ENCODE results near the gene TMEM139.
"Not testable (repeated sequence)": the region's sequence is repeated elsewhere in the genome, so short reads cannot be mapped to it uniquely, and the experiment has no call there.

TMEM139 gene

GRCh38 chr7:143259765-143260164 is 25.0 kb upstream of the TMEM139 start:
- peak; percentile 87 for DNase-seq

DNA sequence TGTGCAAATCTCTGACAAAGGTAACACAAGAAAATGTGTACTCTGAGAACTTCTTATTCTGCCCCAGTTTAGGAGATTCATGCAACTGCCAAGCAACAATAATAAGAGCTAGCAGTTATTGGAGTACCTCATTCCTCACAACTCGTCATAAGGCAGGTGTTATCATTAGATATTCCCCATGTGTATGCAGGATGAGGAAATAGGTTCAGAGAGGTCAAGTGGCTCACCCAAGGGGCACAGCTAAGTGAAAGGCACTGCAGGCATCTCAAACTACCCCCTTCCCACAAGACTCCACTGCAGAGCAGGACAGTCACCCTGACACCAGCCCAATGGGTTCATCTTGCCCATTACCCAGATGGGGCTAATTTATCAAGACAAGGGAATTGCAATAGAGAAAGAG is 22.9 kb upstream of the TMEM139 start:
- DNase-seq = no peak

DNA sequence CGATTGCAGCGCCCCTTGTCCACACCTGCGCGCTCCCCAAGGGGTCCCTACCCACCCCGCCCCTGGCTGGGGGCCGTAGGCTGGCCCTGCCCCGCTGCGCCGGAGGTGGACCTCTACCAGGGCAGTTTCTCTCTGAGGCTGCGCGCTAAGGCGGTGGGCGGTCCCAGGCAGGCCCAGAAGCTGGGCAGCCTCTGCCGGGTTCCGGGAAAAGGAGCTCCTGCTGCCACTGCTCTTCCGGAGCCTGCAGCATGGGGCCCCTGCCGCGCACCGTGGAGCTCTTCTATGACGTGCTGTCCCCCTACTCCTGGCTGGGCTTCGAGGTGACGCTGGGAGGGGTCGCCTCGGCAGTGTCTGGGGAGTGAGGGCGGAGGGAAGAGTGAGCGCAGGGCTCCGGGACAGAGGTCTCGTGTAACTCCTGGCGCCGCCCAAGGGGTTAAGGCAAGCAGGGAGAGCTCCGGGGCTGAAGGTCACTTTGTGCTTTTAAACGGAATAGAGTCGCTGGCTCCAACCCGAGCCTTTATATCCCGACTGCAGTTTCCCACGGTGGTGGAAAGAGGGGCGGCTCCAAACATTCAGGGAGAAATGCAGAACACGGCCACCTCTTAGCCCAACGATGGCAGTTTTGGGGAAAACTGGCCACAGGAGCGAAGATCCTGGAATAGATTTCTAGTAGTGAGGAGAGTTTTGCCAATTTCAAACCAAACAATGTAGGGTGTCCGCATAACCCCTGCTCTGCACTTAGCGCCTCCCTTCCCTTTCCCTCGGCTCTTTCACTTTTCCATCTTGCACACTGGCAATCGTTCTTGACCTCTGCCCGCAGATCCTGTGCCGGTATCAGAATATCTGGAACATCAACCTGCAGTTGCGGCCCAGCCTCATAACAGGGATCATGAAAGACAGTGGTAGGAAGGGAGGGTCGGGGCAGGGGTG is 21.2 kb upstream of the TMEM139 start, which contains the start of gene GSTK1:
GSTK1 (plus strand) TSS at position 176 of the 930 bp plus-strand sequence; CDS start at position 249, 73 bp downstream.
- DNase-seq = peak; percentile 87

DNA sequence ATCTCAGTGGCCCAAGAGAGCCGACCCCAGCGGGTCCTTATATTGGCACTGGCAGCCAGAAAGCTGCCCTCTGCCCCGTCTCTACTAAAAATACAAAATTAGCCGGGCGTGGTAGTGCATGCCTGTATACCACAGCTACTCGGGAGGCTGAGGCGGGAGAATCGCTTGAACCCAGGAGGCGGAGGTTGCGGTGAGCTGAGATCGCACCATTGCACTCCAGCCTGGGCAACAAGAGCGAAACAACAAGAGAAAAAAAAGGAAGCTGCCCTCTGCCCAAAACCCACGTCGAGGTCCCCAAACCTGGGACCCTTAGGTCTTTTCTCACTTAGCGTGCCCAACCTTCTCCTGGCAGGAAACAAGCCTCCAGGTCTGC is 20.6 kb upstream of the TMEM139 start:
- DNase-seq = not testable (repeated sequence)

GRCh38 chr7:143265017-143265693 is 19.6 kb upstream of the TMEM139 start:
- no peak for DNase-seq

DNA sequence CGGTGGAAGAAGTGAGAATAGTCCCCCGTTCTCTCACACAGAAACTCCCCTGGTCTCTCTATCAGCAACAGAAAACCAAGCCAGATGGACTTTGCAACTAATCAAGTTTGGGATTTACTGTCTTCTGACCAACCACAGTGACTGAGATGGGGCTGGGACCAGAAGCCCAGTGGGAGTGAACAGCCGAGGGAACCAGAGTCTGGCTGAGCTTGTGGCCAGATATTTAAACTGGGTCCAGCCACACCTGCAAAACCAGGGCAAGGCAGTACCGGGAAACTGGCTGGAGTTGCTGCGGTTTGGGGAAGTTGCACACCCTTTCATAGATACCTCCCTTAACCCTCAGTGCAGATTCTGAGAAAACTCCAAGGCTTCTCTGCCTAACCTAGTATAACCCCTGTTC is 15.5 kb upstream of the TMEM139 start:
- no peak for DNase-seq

DNA sequence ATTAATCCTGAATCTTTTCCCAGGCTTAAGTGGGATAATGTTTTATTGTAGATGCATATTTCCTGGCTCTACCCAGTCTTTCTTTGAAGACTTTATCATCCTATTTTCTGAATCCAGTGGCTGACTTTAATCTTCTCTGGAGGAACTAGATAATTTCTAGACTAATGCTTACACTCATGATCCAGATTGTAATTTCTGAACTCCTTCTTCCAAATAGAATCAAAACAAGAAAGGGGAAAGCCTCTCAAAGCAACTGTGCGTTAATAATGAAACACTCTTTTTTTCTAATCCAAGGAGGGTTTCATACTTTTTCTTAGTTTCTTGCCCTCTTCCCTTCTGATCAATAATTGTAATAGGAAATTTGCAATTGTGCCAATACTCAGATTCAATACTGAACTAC is 13.5 kb upstream of the TMEM139 start:
- DNase-seq = no peak

- DNase-seq = no peak
These were observed 11.9 kb upstream of the TMEM139 start for GRCh38 chr7:143272871-143273270.

GRCh38 chr7:143279186-143280098 is 5.3 kb upstream of the TMEM139 start:
- peak; percentile 52 for DNase-seq

GRCh38 chr7:143280160-143280559 is 4.6 kb upstream of the TMEM139 start:
- DNase-seq = no peak

DNA sequence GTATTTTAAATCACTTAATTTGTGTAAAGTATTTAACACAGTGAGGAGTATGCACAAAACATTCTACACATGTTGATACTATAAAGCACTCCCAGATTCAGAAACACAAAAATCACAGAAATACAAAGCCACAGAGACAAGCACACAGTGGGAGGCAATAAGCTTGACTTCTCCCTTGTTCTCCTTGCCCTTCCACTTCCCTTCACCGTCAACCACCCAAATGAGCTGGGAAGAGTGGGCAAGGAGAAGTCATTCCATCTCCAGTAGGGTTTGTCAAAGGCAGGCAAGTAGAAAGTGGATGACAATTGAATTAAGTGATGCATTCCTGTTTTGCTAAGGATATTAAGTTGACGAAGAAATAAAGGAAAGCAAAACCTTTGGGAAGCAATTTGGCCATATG is 4.2 kb upstream of the TMEM139 start:
- DNase-seq = no peak

- DNase-seq = no peak
These were observed 3.2 kb upstream of the TMEM139 start for GRCh38 chr7:143281529-143281928.

- no peak for DNase-seq
These were observed 2.6 kb upstream of the TMEM139 start for GRCh38 chr7:143282124-143282523.

DNA sequence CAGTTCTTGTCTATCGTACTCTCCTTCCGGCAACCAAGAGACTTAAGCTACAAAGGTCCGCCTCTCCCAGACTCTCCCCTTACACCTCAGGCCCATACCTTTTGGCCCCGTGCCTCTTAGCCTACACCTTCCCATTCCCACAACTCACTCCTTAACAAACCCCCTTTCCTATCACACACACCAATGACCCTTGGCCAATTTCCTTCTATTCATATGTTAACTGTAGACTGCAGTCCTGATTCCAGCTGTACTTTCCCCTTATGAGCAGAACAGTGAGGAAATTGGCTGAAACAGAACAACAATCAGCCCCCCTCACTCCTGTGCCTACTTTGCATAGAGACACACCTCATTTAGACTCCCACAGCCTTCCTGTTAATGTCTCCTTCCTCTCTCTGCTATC is 1.4 kb upstream of the TMEM139 start:
- no peak for DNase-seq

- no peak for DNase-seq
These were observed 666 bp downstream of the TMEM139 start for GRCh38 chr7:143285470-143285778.

DNA sequence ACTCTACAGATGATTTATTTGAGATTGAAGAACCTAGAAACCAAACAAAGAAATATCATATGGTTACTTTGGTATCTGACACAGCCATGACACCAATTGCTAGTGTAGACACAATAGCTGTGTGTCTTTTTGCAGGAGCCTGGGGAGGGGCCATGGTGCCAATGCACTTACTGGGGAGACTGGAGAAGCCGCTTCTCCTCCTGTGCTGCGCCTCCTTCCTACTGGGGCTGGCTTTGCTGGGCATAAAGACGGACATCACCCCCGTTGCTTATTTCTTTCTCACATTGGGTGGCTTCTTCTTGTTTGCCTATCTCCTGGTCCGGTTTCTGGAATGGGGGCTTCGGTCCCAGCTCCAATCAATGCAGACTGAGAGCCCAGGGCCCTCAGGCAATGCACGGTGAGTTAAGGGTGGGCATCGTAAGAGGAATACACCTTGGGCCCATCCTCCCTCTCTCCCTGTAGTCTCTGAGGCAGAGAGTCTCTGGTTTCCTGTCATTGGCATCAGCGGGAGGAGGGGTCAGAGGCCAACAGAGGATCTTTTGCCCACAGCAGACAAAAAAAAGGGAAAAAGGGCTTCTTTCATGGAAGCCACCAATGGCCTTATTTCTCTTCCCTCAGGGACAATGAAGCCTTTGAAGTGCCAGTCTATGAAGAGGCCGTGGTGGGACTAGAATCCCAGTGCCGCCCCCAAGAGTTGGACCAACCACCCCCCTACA is 1.2 kb downstream of the TMEM139 start:
- no peak for DNase-seq

- no peak for DNase-seq
These were observed 1.7 kb downstream of the TMEM139 start for GRCh38 chr7:143286522-143286890.

- peak; percentile 48 for DNase-seq
These were observed 2.7 kb downstream of the TMEM139 start for GRCh38 chr7:143287339-143287934.

DNA sequence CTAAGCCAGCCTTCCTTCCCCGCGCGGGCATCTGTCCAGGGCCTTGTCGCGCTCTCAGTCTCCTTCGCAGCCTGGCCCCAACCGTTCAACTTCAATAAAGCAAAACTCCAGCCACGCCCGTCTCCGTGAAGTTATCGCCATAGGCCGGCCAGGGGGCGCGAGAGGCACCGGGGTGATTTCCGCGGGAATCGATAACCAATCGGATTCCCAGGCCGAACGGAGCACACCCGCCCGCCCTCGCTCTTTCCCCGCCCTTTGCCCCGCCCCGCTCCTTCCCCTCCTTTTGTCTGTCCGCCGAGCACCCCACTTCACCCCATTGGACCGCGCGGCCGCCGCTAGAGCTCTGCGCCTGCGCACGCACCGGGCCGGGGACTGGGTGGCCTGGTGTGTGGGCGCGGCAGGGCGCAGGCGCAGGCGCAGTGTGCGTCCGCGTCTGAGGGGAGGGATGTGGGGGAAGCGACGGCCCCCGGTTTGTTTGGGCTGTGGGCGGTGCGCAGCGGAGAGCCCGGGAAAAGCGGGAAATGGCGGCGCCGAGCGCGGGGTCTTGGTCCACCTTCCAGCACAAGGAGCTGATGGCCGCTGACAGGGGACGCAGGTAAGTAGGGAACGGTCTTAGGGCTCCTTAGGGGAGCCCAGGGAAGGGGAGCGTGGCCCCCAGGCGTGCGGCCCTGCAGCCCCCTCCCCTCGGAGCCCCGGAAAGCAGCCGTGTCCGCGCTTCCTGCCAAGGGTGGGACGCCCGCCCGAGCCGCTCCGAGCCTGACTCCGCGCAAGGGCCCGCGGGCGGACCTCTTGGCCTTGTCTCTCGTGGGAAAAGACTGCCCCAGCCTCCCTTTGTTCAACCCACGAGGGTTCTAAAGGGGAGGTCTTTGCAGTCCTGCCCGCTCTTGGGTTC is 3.4 kb downstream of the TMEM139 start, which contains the start of gene CASP2:
CASP2 (plus strand) TSS at position 417 of the 892 bp plus-strand sequence; CDS start at position 522, 105 bp downstream.
- peak; percentile 99 for DNase-seq

- DNase-seq = peak; percentile 45
These were observed 4.1 kb downstream of the TMEM139 start for GRCh38 chr7:143288836-143289235.

GRCh38 chr7:143289421-143289820 is 4.7 kb downstream of the TMEM139 start:
- no peak for DNase-seq
